Spleen (tissue), 11 donors: Measurements from ENCODE around the gene BLCAP. TPM values are rescaled to one million over a fixed set of nuclear protein-coding genes. Genes with fewer than 3 reads are reported as not detected.

Source experiments
- DNase-seq: peaks from one replicate; pipeline ENCODE4 v3.0.0-alpha.2; 2020
- H3K27ac ChIP-seq, 8 donors: fragments of 200-600 bp; sonication (generic) in 7 of 8; 1 replicate in 4 of 8; 2 replicates in 4 of 8; pipeline versions ENCODE4 v1.5.0 to v1.8.0; 2016 to 2021; ENCODE audit warnings: inconsistent platforms in 4 of 8, mild to moderate bottlenecking in 4 of 8, moderate library complexity in 1 of 8
- H3K27me3 ChIP-seq, 7 donors: fragments of 200-600 bp; sonication (generic) in 6 of 7; replicated peaks in 1 of 7; 1 replicate in 4 of 7; 2 replicates in 3 of 7; pipeline versions ENCODE4 v1.5.0 to v1.8.0; 2016 to 2021; ENCODE audit warnings: inconsistent platforms in 3 of 7, mild to moderate bottlenecking in 1 of 7
- H3K36me3 ChIP-seq, 6 donors: fragments of 200-600 bp; sonication (generic) in 5 of 6; 1 replicate in 4 of 6; 2 replicates in 2 of 6; pipeline versions ENCODE4 v1.5.0 to v1.8.0; 2016 to 2021; ENCODE audit warnings: inconsistent platforms in 2 of 6
- H3K4me1 ChIP-seq, 6 donors: fragments of 200-600 bp; sonication (generic) in 5 of 6; 1 replicate in 3 of 6; 2 replicates in 3 of 6; pipeline versions ENCODE4 v1.5.0 to v1.8.0; 2016 to 2021; ENCODE audit warnings: inconsistent platforms in 3 of 6
- H3K4me3 ChIP-seq, 8 donors: fragments of 200-600 bp; sonication (generic) in 7 of 8; 1 replicate in 4 of 8; 2 replicates in 4 of 8; pipeline versions ENCODE4 v1.5.0 to v1.8.0; 2016 to 2021; ENCODE audit warnings: inconsistent platforms in 4 of 8, mild to moderate bottlenecking in 4 of 8, moderate library complexity in 2 of 8
- H3K9me3 ChIP-seq, 8 donors: fragments of 200-600 bp; sonication (generic) in 7 of 8; 1 replicate in 4 of 8; 2 replicates in 4 of 8; pipeline versions ENCODE4 v1.5.0 to v1.8.0; 2016 to 2021; ENCODE audit warnings: inconsistent platforms in 4 of 8
- POLR2A ChIP-seq, 3 donors: fragments of 450-650 bp; IDR thresholded peaks; one replicate each; pipeline ENCODE4 v1.5.1; 2017; ENCODE audit warnings: antibody characterized with exemption in 3 of 3, mild to moderate bottlenecking in 1 of 3
- POLR2AphosphoS5 ChIP-seq, 3 donors: sonication (generic); formaldehyde crosslinking; IDR thresholded peaks; one replicate each; pipeline ENCODE4 v1.5.1; 2017; ENCODE audit warnings: antibody characterized with exemption in 3 of 3
- WGBS, 5 donors: extraction: QIAGEN DNeasy Blood & Tissue Kit in 3 of 5; methylation state at CpG; one replicate each; pipeline versions ENCODE4 v1.1.5 to v1.1.7; 2013 to 2018; 5-methylcytosine and 5-hydroxymethylcytosine counted together
- intact Hi-C: fragments of 100-400 bp; cut with DNase I; formaldehyde crosslinking; loops from one replicate; pipeline ENCODE4 v1.15.0; 2023; ENCODE audit warnings: low total_unique reads
- polyA plus RNA-seq, 3 donors: library from polyadenylated mRNA; stranded (reverse); fragments of 200-250 nt; gene quantifications; one replicate each; pipeline ENCODE4 v1.2.1, GENCODE V29; 2013
- total RNA-seq, 7 donors: library from RNA; depleted of rRNA in 3 of 7; stranded (reverse); fragments of >200 nt in 3 of 7; fragmentation: NEBNext Ultra II Directional in 4 of 7; extraction: Animal tissue kit (Norgen Biotek cat#: 25700) in 4 of 7; gene quantifications; one replicate each; pipeline versions ENCODE4 v1.1.0 to v1.2.1, GENCODE V29; 2016 to 2021
- TF ChIP-seq, protein P1 (sequence below), 11 experiments: fragments of 200-600 bp in 7 of 11; fragments of 450-650 bp in 4 of 11; sonication (generic) in 4 of 11; IDR thresholded peaks in 8 of 11; conservative IDR thresholded peaks in 3 of 11; 1 replicate in 7 of 11; 2 replicates in 4 of 11; pipeline versions ENCODE4 v1.4.0 to v1.8.0; 2016 to 2021; ENCODE audit warnings: antibody characterized with exemption in 11 of 11, inconsistent platforms in 4 of 11, mild to moderate bottlenecking in 1 of 11
- donor health status: healthy with polysubstance abuse.
- donor health status: DM: no; HTN: no; CAD: no; lungs with moderate emphysema.
- donor health status: DM: no; HTN: no; CAD: no.
- donor health status: Bipolar disorder and iron deficiency.
- donor health status: healthy.
- donor health status: DM: no; HTN: no; CAD: no.
- donor health status: DM: yes; HTN: yes; CAD: no.

The BLCAP gene
- total and polyA plus RNA-seq, 10 donors, result 56.8 to 94.7 (median 67.3) TPM

DNA sequence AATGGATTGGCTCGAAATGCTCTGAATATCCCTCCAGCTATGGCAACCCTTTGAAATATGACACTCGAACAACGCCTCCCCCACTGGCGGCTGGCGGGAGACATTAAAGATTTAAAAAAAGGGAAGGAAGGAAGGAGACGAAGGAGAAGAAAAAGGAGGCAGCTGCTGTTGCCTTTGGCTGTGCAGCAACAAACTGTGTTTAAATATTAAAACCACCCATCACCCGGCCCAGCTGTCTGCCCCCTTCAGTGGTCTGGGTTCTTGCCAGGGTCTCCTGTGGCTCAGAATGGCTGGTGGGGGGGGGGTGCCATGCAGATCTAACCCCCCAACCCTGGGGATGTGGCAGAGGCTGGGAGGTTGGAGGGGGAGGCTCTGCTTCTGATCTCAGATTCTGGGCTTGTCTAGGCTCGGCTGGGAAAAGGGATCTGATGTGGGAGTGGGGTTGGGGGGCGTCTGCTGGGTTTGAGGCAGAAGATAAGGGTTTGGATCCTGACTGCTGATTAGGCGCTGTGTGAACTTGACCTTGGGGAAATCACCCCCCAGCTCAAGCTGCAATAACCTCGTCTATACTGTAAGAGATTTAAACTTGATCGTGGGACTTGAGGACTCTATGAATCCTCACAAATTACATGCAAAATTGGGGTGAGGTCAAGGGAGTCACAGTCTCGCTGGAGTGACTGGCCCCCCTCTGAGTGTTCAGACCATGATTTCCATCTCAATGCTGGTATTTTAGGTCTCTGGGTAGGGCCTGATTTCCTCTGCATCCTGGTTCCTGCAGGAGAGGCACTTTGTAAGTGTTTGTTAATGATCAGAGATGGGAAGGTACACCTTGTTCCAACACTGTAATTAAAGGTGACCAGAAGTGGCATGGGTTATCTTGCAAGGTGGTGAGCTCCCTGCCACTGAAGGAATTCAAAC, 40.3 kb upstream of the BLCAP start:
- no peak for DNase-seq
- Histone ChIP-seq H3K4me1 (peaks cover 0 to 20% (median 6%) of the 10 kb centered on the region in 6 donors), H3K36me3 (no peaks in the 10 kb centered on the region), H3K27ac (no peak overlapping the region), H3K9me3 (no peaks in the 10 kb centered on the region), H3K4me3 (no peak overlapping the region), H3K27me3 (peaks cover 0 to 86% (median 12%) of the 10 kb centered on the region in 7 donors)
- intact Hi-C loops, result loop anchor here (5.0 kb wide), 1 partner anchor 424 kb away; no protein-coding TSS in a partner anchor
- no peak for TF ChIP-seq POLR2A (IDR thresholded peaks at IDR 0.05)
- TF ChIP-seq POLR2AphosphoS5 (IDR thresholded peaks at IDR 0.05), result no peak
- TF ChIP-seq, protein P1, sequence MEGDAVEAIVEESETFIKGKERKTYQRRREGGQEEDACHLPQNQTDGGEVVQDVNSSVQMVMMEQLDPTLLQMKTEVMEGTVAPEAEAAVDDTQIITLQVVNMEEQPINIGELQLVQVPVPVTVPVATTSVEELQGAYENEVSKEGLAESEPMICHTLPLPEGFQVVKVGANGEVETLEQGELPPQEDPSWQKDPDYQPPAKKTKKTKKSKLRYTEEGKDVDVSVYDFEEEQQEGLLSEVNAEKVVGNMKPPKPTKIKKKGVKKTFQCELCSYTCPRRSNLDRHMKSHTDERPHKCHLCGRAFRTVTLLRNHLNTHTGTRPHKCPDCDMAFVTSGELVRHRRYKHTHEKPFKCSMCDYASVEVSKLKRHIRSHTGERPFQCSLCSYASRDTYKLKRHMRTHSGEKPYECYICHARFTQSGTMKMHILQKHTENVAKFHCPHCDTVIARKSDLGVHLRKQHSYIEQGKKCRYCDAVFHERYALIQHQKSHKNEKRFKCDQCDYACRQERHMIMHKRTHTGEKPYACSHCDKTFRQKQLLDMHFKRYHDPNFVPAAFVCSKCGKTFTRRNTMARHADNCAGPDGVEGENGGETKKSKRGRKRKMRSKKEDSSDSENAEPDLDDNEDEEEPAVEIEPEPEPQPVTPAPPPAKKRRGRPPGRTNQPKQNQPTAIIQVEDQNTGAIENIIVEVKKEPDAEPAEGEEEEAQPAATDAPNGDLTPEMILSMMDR (IDR thresholded peaks at IDR 0.05 in 8 of 11, conservative IDR thresholded peaks at IDR 0.05 in 3 of 11), result no peak
- WGBS, 5 donors, result 2 to 8% (median 4%) methylated on average over 13 of the region's 13 CpGs

DNA sequence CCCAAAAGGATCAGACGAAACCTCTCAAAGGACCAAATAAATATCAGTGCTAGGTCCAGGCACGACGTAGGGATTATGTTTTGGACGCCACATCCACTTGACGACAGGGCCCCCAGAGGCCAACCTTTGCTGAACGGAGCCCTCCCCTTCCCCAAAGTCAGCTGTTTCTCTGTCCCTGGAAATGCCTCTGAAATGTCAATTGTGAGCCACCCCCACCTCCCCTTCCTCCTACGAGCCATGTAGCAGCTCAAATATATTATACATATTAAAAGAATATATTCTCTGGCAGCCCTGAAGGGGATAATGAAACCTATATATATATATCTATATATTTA, 39.6 kb upstream of the BLCAP start:
- DNase-seq, result no peak
- Histone ChIP-seq H3K4me3 (no peak overlapping the region), H3K36me3 (no peaks in the 10 kb centered on the region), H3K27me3 (peaks cover 0 to 88% (median 12%) of the 10 kb centered on the region in 7 donors), H3K27ac (no peak overlapping the region), H3K4me1 (peaks cover 0 to 20% (median 6%) of the 10 kb centered on the region in 6 donors), H3K9me3 (no peaks in the 10 kb centered on the region)
- TF ChIP-seq POLR2AphosphoS5 (IDR thresholded peaks at IDR 0.05) (no peak), POLR2A (IDR thresholded peaks at IDR 0.05) (no peak)
- TF ChIP-seq, protein P1 (IDR thresholded peaks at IDR 0.05 in 8 of 11, conservative IDR thresholded peaks at IDR 0.05 in 3 of 11), result no peak
- intact Hi-C loops, result loop anchor here (5.0 kb wide), 1 partner anchor 425 kb away; no protein-coding TSS in a partner anchor
- WGBS, 5 donors, result 24 to 33% (median 25%) methylated on average over 7 of the region's 7 CpGs

DNA sequence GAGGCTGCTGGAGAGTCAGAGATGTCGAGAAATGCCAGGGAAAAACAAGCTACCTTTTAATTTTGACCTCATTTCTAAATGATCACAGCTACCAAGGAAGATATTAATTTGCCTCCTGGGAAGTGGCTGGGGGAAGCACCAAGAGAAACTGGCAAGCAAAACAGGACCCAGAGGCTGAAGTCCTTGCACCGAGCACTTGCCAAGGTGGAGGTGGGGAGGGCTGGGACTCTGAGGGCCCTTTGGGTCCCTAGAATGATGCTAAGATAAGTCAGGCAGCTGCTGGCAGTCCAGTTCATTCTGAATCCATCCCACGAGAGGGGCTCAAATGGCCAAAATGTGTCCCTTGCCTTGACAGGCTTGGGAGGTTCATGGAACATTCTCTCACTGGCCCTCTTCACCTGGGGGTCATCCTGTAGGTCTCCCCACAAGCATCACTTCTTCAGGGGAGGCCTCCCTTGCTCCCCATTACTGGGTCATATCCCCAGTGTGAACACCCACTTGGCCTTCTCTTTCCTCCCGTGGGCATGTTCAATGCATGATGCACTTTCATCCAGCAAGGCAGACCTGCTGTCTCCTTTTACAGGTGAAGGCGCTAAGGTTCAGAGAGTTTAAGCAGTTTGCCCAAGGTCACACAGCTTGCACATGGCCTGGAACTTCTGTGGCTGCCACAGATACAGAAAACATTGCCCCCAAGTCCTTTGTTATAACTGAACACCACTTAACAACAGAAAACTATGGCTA, 39.1 kb upstream of the BLCAP start:
- no peak overlapping the region for H3K4me3 ChIP-seq
- H3K27me3 ChIP-seq, result peaks cover 0 to 91% (median 15%) of the 10 kb centered on the region in 7 donors
- DNase-seq, result no peak
- no peaks in the 10 kb centered on the region for H3K36me3 ChIP-seq
- TF ChIP-seq POLR2AphosphoS5 (IDR thresholded peaks at IDR 0.05) (no peak), POLR2A (IDR thresholded peaks at IDR 0.05) (no peak)
- TF ChIP-seq, protein P1 (IDR thresholded peaks at IDR 0.05 in 8 of 11, conservative IDR thresholded peaks at IDR 0.05 in 3 of 11), result no peak
- no peaks in the 10 kb centered on the region for H3K9me3 ChIP-seq
- no peak overlapping the region for H3K27ac ChIP-seq
- WGBS, 5 donors, result 53 to 75% (median 69%) methylated on average over 5 of the region's 5 CpGs
- peaks cover 0 to 20% (median 6%) of the 10 kb centered on the region in 6 donors for H3K4me1 ChIP-seq
- intact Hi-C loops, result loop anchor here (5.0 kb wide), 1 partner anchor 426 kb away; no protein-coding TSS in a partner anchor
